NCI-H2227 (cell line): Measurements from ENCODE around the gene AEBP1.

ENCODE experiments used
- DNase-seq: peaks from one replicate; lab custom pipeline; 2025; ENCODE audit not compliant: unreplicated experiment; lab: John Stamatoyannopoulos, UW

Gene AEBP1

GRCh38 chr7:44104860-44105771 lies 971 bp downstream of the AEBP1 start:
- no peak for DNase-seq

GRCh38 chr7:44105832-44106231 lies 1.7 kb downstream of the AEBP1 start:
- no peak for DNase-seq

DNA sequence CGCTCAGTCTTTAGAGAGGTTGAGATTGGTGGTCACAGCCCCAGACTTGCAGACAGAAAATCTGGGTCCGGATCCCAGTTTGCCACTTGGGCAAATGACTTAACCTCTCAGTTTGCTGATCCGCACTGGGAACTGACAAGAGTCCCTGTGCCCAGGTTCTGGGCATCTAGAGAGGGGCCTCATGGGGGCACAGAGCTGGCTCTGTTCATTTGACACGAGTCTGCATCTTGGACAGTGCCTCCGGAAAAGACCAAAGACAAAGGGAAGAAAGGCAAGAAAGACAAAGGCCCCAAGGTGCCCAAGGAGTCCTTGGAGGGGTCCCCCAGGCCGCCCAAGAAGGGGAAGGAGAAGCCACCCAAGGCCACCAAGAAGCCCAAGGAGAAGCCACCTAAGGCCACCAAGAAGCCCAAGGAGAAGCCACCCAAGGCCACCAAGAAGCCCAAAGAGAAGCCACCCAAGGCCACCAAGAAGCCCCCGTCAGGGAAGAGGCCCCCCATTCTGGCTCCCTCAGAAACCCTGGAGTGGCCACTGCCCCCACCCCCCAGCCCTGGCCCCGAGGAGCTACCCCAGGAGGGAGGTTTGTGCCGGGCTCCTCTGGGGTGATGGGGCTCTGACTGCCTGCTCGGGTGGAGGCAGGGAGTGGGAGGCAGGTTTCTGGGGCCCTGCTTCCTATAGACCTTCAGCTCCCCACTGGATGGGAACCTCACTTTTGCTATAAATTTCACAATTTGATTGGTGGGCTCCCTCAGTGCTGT lies 2.3 kb downstream of the AEBP1 start:
- no peak for DNase-seq

- no peak for DNase-seq
These were observed 3.2 kb downstream of the AEBP1 start for GRCh38 chr7:44107116-44107960.

- no peak for DNase-seq
These were observed 4.0 kb downstream of the AEBP1 start for GRCh38 chr7:44107961-44108767.

DNA sequence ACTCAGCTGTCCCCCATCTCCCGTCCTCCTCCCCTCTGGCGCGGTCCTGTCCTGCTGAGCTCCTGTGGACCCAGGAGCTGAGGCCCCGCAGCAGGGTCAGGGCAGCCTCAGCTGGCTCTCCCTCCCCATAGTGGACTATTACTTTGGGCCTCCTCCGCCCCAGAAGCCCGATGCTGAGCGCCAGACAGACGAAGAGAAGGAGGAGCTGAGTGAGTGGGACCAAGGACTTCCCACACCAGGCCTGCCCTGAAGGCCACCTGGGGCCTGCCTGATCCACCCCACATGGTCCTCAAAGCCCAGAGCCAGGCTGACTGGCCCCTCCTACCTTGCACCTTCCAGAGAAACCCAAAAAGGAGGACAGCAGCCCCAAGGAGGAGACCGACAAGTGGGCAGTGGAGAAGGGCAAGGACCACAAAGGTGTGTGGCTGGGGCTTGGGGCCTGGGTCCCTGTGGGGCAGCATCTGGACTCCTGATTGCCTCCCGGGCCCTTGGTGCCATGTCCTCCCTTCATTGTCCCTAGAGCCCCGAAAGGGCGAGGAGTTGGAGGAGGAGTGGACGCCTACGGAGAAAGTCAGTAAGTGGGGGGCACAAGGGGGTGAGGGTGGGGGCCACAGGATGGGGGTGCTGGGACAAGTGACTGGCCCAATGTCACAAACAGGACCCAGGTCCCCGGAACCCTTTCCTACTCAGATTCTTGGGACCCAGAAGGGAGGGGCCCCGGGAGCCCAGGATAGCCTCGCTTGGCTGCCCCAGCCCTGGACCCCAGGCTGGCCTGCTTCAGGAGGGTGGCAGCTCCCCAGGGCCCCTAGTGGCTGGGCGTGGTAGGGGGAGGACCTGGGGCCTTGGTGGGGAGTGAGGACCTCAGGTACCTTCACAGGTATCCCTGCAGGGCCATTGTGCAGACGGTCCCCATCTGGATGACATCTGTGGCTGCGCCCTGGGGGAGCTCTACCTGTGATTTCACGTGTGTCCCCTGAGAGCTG lies 4.9 kb downstream of the AEBP1 start:
- no peak for DNase-seq

DNA sequence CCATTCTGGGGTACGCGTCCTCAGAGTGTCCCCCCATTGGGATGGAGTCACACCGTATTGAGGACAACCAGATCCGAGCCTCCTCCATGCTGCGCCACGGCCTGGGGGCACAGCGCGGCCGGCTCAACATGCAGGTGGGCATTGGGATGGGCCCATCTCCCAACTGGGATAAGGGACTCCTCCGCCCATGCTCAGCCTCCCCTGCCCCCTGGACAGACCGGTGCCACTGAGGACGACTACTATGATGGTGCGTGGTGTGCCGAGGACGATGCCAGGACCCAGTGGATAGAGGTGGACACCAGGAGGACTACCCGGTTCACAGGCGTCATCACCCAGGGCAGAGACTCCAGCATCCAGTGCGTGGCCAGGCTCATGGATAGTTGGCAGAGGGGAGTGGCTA lies 5.8 kb downstream of the AEBP1 start:
- DNase-seq = no peak

DNA sequence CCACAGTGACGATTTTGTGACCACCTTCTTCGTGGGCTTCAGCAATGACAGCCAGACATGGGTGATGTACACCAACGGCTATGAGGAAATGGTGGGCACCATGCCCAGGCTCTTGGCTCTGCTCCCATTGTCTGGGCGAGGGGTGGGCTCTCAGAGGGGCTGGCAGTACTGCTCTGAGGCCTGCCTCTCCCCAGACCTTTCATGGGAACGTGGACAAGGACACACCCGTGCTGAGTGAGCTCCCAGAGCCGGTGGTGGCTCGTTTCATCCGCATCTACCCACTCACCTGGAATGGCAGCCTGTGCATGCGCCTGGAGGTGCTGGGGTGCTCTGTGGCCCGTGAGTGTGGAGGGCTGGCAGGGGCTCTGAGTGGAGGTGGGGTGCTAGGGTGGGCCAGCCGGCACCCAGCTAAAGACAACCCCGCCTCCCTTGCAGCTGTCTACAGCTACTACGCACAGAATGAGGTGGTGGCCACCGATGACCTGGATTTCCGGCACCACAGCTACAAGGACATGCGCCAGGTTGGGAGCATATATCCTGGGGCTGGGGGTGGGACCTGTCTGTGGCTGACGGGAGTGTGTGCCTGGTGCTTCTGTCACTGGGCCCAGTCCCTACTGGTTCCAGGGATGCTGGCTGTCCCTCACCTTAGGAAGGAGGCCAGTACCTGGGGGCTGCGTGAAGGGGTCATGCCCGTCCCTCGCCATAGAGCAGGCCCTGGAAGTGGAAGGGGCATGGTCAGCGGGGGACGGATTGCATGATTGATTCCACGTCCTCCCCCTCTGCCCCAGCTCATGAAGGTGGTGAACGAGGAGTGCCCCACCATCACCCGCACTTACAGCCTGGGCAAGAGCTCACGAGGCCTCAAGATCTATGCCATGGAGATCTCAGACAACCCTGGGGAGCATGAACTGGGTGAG lies 6.8 kb downstream of the AEBP1 start:
- DNase-seq = no peak

GRCh38 chr7:44111761-44112160 lies 7.6 kb downstream of the AEBP1 start:
- DNase-seq = no peak

GRCh38 chr7:44112231-44112996 lies 8.3 kb downstream of the AEBP1 start:
- no peak for DNase-seq

- no peak for DNase-seq
These were observed 9.0 kb downstream of the AEBP1 start for GRCh38 chr7:44112997-44113763.

GRCh38 chr7:44113764-44114354 lies 9.7 kb downstream of the AEBP1 start:
- no peak for DNase-seq

GRCh38 chr7:44114586-44115310 lies 10.6 kb downstream of the AEBP1 start:
- DNase-seq = no peak

GRCh38 chr7:44116087-44116788 lies 12.1 kb downstream of the AEBP1 start:
- no peak for DNase-seq
